SK-N-SH (cell line): Measurements from ENCODE around the gene NDOR1.

Source experiments
- CHD2 ChIP-seq: fragments of 150-350 bp; IDR thresholded peaks from 2 replicates; pipeline ENCODE4 v1.6.1; 2018; ENCODE audit warnings: low read length; ENCODE audit not compliant: partially characterized antibody
- CTCF ChIP-seq: fragments of 200-600 bp; sonication (generic); IDR thresholded peaks from 2 replicates; pipeline ENCODE4 v1.6.1; 2017; ENCODE audit warnings: antibody characterized with exemption, mild to moderate bottlenecking, moderate library complexity
- EZH2phosphoT487 ChIP-seq: fragments of 200-600 bp; sonication (generic); IDR thresholded peaks from 2 replicates; pipeline ENCODE4 v1.6.1; 2017; ENCODE audit warnings: low read depth, mixed run types, mild to moderate bottlenecking, antibody characterized with exemption, moderate library complexity, borderline replicate concordance
- GATA2 ChIP-seq: sonication (generic); formaldehyde crosslinking; IDR thresholded peaks from 2 replicates; pipeline ENCODE4 v1.5.0; 2020; ENCODE audit warnings: mild to moderate bottlenecking, missing genetic modification reagents
- MAX ChIP-seq: IDR thresholded peaks from 2 replicates; pipeline ENCODE4 v1.4.0; 2012; ENCODE audit warnings: low read depth
- MEF2A ChIP-seq: IDR thresholded peaks from 2 replicates; pipeline ENCODE4 v1.4.0; 2012; ENCODE audit warnings: low read depth, borderline replicate concordance
- POLR2AphosphoS5 ChIP-seq: IDR thresholded peaks from 2 replicates; pipeline ENCODE4 v1.6.1; 2012; ENCODE audit warnings: low read depth, low read length
- RCOR1 ChIP-seq: fragments of 150-350 bp; IDR thresholded peaks from 2 replicates; pipeline ENCODE4 v1.6.1; 2017; ENCODE audit warnings: antibody characterized with exemption, low read length
- REST ChIP-seq: IDR thresholded peaks from 2 replicates; pipeline ENCODE4 v1.6.1; 2012; ENCODE audit warnings: mild to moderate bottlenecking, low read depth, low read length, moderate library complexity
- SIN3A ChIP-seq: IDR thresholded peaks from 2 replicates; pipeline ENCODE4 v1.6.1; 2012; ENCODE audit warnings: low read depth, mild to moderate bottlenecking, low read length, moderate library complexity, borderline replicate concordance
- TCF12 ChIP-seq: IDR thresholded peaks from 2 replicates; pipeline ENCODE4 v1.4.0; 2012

GRCh38 chr9:137236936-137237421, 31.5 kb downstream of the NDOR1 start:
- TF ChIP-seq MEF2A (no peak), CHD2 (no peak), EZH2phosphoT487 (no peak), CTCF (no peak), REST (no peak), POLR2AphosphoS5 (no peak), MAX (no peak), SIN3A (no peak), RCOR1 (no peak), TCF12 (no peak), GATA2 (CRISPR knock-in tag) (no peak)
